ENCODE results near the gene IPMK. TPM values are rescaled to one million over a fixed set of nuclear protein-coding genes. Genes with fewer than 3 reads are reported as not detected.
A peak's percentile ranks its signal among the peaks of the same experiment; 100 is the strongest.

Gene IPMK
- total and polyA plus RNA-seq, 9 of the 15 experiments (the other 6 are each of a cell fraction or from before 2014, with no cell fraction given): 0.98 to 4.4 (median 2.7) TPM

GRCh38 chr10:58175990-58176900 is 91.4 kb downstream of the IPMK start (continued):
- TF ChIP-seq REST (IDR thresholded peaks at IDR 0.05; ENCODE audit: borderline replicate concordance) (peak; percentile 97), REST (CRISPR knock-in tag; IDR thresholded peaks at IDR 0.05; ENCODE audit: low read depth) (peak; percentile 91), ELF1 (tag; IDR thresholded peaks at IDR 0.05) (no peak), ESRRA (IDR thresholded peaks at IDR 0.05; ENCODE audit: borderline replicate concordance, low read depth) (no peak), CBFA2T3 (IDR thresholded peaks at IDR 0.05) (peak; percentile 31; the same call in 1 of the 2 replicates), SOX6 (IDR thresholded peaks at IDR 0.05) (no peak), MIER1 (IDR thresholded peaks at IDR 0.05; ENCODE audit: low read depth) (peak; percentile 88)
